ENCODE results near the gene MBNL1. TPM values are rescaled to one million over a fixed set of nuclear protein-coding genes. Genes with fewer than 3 reads are reported as not detected.

Gene MBNL1
- total RNA-seq, 1 donor from 2014 or later = 229 TPM

- Histone ChIP-seq H3K27ac (peak overlapping the region; percentile 98), H3K27me3 (no peaks in the 10 kb centered on the region), H3K4me1 (peaks cover 40% of the 10 kb centered on the region), H3K9me3 (no peaks in the 10 kb centered on the region), H3K4me3 (peak overlapping the region; percentile 89), H3K36me3 (no peaks in the 10 kb centered on the region)
- TF ChIP-seq CTCF (IDR thresholded peaks at IDR 0.05) = no peak
- intact Hi-C loops (cut with DNase I) = no loop called here
- DNase-seq = no peak
- peak; percentile 17 for ATAC-seq
Observed at GRCh38 chr3:152269831-152270734, 1.4 kb downstream of the MBNL1 start.

- intact Hi-C loops (cut with DNase I) = no loop called here
- H3K4me1 ChIP-seq = peaks cover 42% of the 10 kb centered on the region
- DNase-seq = no peak
Observed at GRCh38 chr3:152270937-152271336, 2.2 kb downstream of the MBNL1 start.

GRCh38 chr3:152271501-152272236 is 2.9 kb downstream of the MBNL1 start:
- no peak for TF ChIP-seq CTCF (IDR thresholded peaks at IDR 0.05)
- DNase-seq = no peak
- peaks cover 42% of the 10 kb centered on the region for H3K4me1 ChIP-seq
- intact Hi-C loops (cut with DNase I) = no loop called here
- ATAC-seq = no peak
- no peaks in the 10 kb centered on the region for H3K9me3 ChIP-seq
- peak overlapping the region; percentile 98 for H3K27ac ChIP-seq
- peak overlapping the region; percentile 89 for H3K4me3 ChIP-seq
- no peaks in the 10 kb centered on the region for H3K27me3 ChIP-seq
- no peaks in the 10 kb centered on the region for H3K36me3 ChIP-seq

More at GRCh38 chr3:152270937-152271336, 2.2 kb downstream of the MBNL1 start:
- TF ChIP-seq CTCF (IDR thresholded peaks at IDR 0.05) = no peak
- no peaks in the 10 kb centered on the region for H3K36me3 ChIP-seq
- ATAC-seq = no peak
- peak overlapping the region; percentile 98 for H3K27ac ChIP-seq
- no peaks in the 10 kb centered on the region for H3K27me3 ChIP-seq
- H3K4me3 ChIP-seq = peak overlapping the region; percentile 89
- no peaks in the 10 kb centered on the region for H3K9me3 ChIP-seq

GRCh38 chr3:152272771-152273242 is 4.1 kb downstream of the MBNL1 start:
- no peak for DNase-seq
- peak overlapping the region; percentile 89 for H3K4me3 ChIP-seq
- no peaks in the 10 kb centered on the region for H3K36me3 ChIP-seq
- peaks cover 42% of the 10 kb centered on the region for H3K4me1 ChIP-seq
- ATAC-seq = no peak
- intact Hi-C loops (cut with DNase I) = no loop called here
- H3K27me3 ChIP-seq = no peaks in the 10 kb centered on the region
- H3K9me3 ChIP-seq = no peaks in the 10 kb centered on the region
- peak overlapping the region; percentile 98 for H3K27ac ChIP-seq
- no peak for TF ChIP-seq CTCF (IDR thresholded peaks at IDR 0.05)

- ATAC-seq = no peak
- H3K36me3 ChIP-seq = no peaks in the 10 kb centered on the region
- no peak for DNase-seq
- H3K4me3 ChIP-seq = no peak overlapping the region
- H3K9me3 ChIP-seq = no peaks in the 10 kb centered on the region
- H3K27ac ChIP-seq = no peak overlapping the region
- no peak for TF ChIP-seq CTCF (IDR thresholded peaks at IDR 0.05)
- H3K27me3 ChIP-seq = no peaks in the 10 kb centered on the region
- peaks cover 77% of the 10 kb centered on the region for H3K4me1 ChIP-seq
- intact Hi-C loops (cut with DNase I) = no loop called here
Observed at GRCh38 chr3:152276681-152277080, 8.0 kb downstream of the MBNL1 start.

All from upper lobe of right lung (tissue), 1 donor.